H1 (cell line): ENCODE results near the gene PFKP. TPM values are rescaled to one million over a fixed set of nuclear protein-coding genes. Genes with fewer than 3 reads are reported as not detected.

Source experiments
- CTBP2 ChIP-seq: IDR thresholded peaks from 2 replicates; pipeline ENCODE4 v1.7.0; 2011; ENCODE audit warnings: borderline replicate concordance, mild to moderate bottlenecking, moderate library complexity, mixed read lengths, low read length; ENCODE audit not compliant: insufficient read depth, insufficient read length
- EGR1 ChIP-seq: IDR thresholded peaks from 2 replicates; pipeline ENCODE4 v1.6.1; 2011; ENCODE audit warnings: low read depth, low read length, borderline replicate concordance
- TAF1 ChIP-seq: IDR thresholded peaks from 2 replicates; pipeline ENCODE4 v1.6.1; 2011; ENCODE audit warnings: mild to moderate bottlenecking, low read depth, low read length
- TBP ChIP-seq: IDR thresholded peaks from 2 replicates; pipeline ENCODE4 v1.6.1; 2011; ENCODE audit warnings: low read depth, low read length, improper control_type of control experiment
- polyA plus RNA-seq, 7 experiments: library from polyadenylated mRNA; depleted of rRNA in 3 of 7; stranded (reverse) in 5 of 7; unstranded in 2 of 7; fragments of >200 nt in 5 of 7; fragments of 200-250 nt in 2 of 7; gene quantifications; 1 replicate in 5 of 7; 2 replicates in 1 of 7; 4 replicates in 1 of 7; pipeline versions ENCODE4 v1.2.1 to v1.2.3, GENCODE V29; 2011 to 2013; ENCODE audit warnings: missing spikeins in 2 of 7, mixed read lengths in 2 of 7
- total RNA-seq: library from RNA; stranded (reverse); fragmentation: NEBNext Ultra II Directional; extraction: Animal tissue kit (Norgen Biotek cat#: 25700); gene quantifications from 2 replicates; pipeline ENCODE4 v1.2.1, GENCODE V29; 2021

The PFKP gene
- total and polyA plus RNA-seq, 2 of the 8 experiments (the other 6 are each of a cell fraction or from before 2014, with no cell fraction given) = 51.2 to 128 TPM

- TF ChIP-seq TBP (no peak), EGR1 (no peak), CTBP2 (no peak), TAF1 (no peak)
Measured at GRCh38 chr10:3163879-3164278, 96.5 kb downstream of the PFKP start (continued).
